Keratinocyte (primary cell): ENCODE measurements around the gene NCKIPSD. TPM values are rescaled to one million over a fixed set of nuclear protein-coding genes. Genes with fewer than 3 reads are reported as not detected.

Experiments used
- DNase-seq: peaks from one replicate; pipeline ENCODE4 v3.0.0-alpha.2; 2011; ENCODE audit warnings: low read depth, missing footprints, low spot score
- FAIRE-seq: peaks from 2 replicates; lab custom pipeline; 2011; peaks lifted over from hg19 to GRCh38; lab: Jason Lieb, UNC
- H2AFZ ChIP-seq: 2 replicates; pipeline ENCODE4 v1.6.0; 2012; ENCODE audit warnings: low read length, control low read depth, inconsistent platforms; ENCODE audit not compliant: control insufficient read depth
- H3K27ac ChIP-seq: 2 replicates; pipeline ENCODE4 v1.5.1; 2011; ENCODE audit warnings: low read length; ENCODE audit not compliant: control insufficient read depth, insufficient read depth
- H3K27me3 ChIP-seq: 3 replicates; pipeline ENCODE4 v1.6.0; 2011; ENCODE audit warnings: low read length; ENCODE audit not compliant: control insufficient read depth, insufficient read depth; ENCODE audit errors: extremely low read depth
- H3K36me3 ChIP-seq, 2 experiments: 2 replicates in 1 of 2; 3 replicates in 1 of 2; pipeline ENCODE4 v1.5.1; 2011; ENCODE audit warnings: low read length in 2 of 2, mild to moderate bottlenecking in 1 of 2; ENCODE audit not compliant: control insufficient read depth in 2 of 2, insufficient read depth in 2 of 2; ENCODE audit errors: extremely low read depth in 1 of 2
- H3K4me1 ChIP-seq: 3 replicates; pipeline ENCODE4 v1.5.1; 2011; ENCODE audit warnings: low read length; ENCODE audit not compliant: control insufficient read depth, insufficient read depth; ENCODE audit errors: extremely low read depth
- H3K4me2 ChIP-seq: 3 replicates; pipeline ENCODE4 v1.6.0; 2011; ENCODE audit warnings: low read depth, low read length; ENCODE audit not compliant: control insufficient read depth, insufficient read depth; ENCODE audit errors: extremely low read depth
- H3K4me3 ChIP-seq, 3 experiments: fragments of 200-600 bp in 1 of 3; sonication (generic) in 1 of 3; 2 replicates in 2 of 3; 3 replicates in 1 of 3; pipeline ENCODE4 v1.5.1; 2011 to 2016; ENCODE audit warnings: low read length in 3 of 3, mild to moderate bottlenecking in 3 of 3, control low read depth in 2 of 3, inconsistent platforms in 1 of 3, low read depth in 1 of 3, mixed read lengths in 1 of 3, mixed run types in 1 of 3, moderate library complexity in 1 of 3; ENCODE audit not compliant: control insufficient read depth in 2 of 3, insufficient read depth in 2 of 3; ENCODE audit errors: extremely low read depth in 1 of 3
- H3K79me2 ChIP-seq: 2 replicates; pipeline ENCODE4 v1.6.0; 2012; ENCODE audit warnings: low read length; ENCODE audit not compliant: control insufficient read depth, insufficient read depth
- H3K9ac ChIP-seq: 3 replicates; pipeline ENCODE4 v1.6.0; 2011; ENCODE audit warnings: low read length; ENCODE audit not compliant: control insufficient read depth, insufficient read depth; ENCODE audit errors: extremely low read depth
- H3K9me1 ChIP-seq: 3 replicates; pipeline ENCODE4 v1.6.0; 2011; ENCODE audit warnings: low read length; ENCODE audit not compliant: control insufficient read depth, insufficient read depth; ENCODE audit errors: extremely low read depth
- H3K9me3 ChIP-seq: 2 replicates; pipeline ENCODE4 v1.5.1; 2012; ENCODE audit warnings: low read depth, low read length; ENCODE audit not compliant: control insufficient read depth
- H4K20me1 ChIP-seq: 3 replicates; pipeline ENCODE4 v1.6.0; 2011; ENCODE audit warnings: low read length; ENCODE audit not compliant: control insufficient read depth, insufficient read depth; ENCODE audit errors: extremely low read depth
- CTCF ChIP-seq, 3 experiments: IDR thresholded peaks in 1 of 3; conservative IDR thresholded peaks in 1 of 3; optimal IDR thresholded peaks in 1 of 3; 2 replicates in 2 of 3; 3 replicates in 1 of 3; pipeline versions ENCODE3 to v1.5.1; 2011; ENCODE audit warnings: low read length in 3 of 3, mild to moderate bottlenecking in 3 of 3, moderate library complexity in 2 of 3, control low read depth in 1 of 3, inconsistent platforms in 1 of 3; ENCODE audit not compliant: insufficient read depth in 2 of 3; ENCODE audit errors: extremely low read depth in 1 of 3
- EZH2 ChIP-seq: IDR thresholded peaks from one replicate; pipeline ENCODE4 v1.6.1; 2012; ENCODE audit warnings: inconsistent platforms, mild to moderate bottlenecking, low read length, moderate library complexity
- dilution Hi-C: fragments of 300-500 bp; cut with MboI; formaldehyde crosslinking; loops from one replicate; pipeline ENCODE4 v1.7.0; 2020; ENCODE audit warnings: low sequenced_read_pairs; ENCODE audit not compliant: extremely low pct_ligation_motif_present
- polyA plus RNA-seq, 5 experiments: library from polyadenylated mRNA; depleted of rRNA in 3 of 5; stranded (reverse) in 3 of 5; stranded (forward) in 1 of 5; unstranded in 1 of 5; fragments of >200 nt; gene quantifications; 1 replicate in 1 of 5; 2 replicates in 3 of 5; 3 replicates in 1 of 5; pipeline versions ENCODE4 v1.2.1 to v1.2.3, GENCODE V29; 2011 to 2012; ENCODE audit warnings: missing spikeins in 2 of 5, low read depth in 1 of 5, low replicate concordance in 1 of 5

The NCKIPSD gene
- polyA plus RNA-seq, 1 donor (not counting 4 experiments of a cell fraction or from before 2014, with no cell fraction given) = 9.8 TPM

- FAIRE-seq (peak; percentile 97), DNase-seq (peak; percentile 58)
- no peak for TF ChIP-seq CTCF (optimal IDR thresholded peaks at IDR 0.05 in 1 of 3, IDR thresholded peaks at IDR 0.05 in 1 of 3, conservative IDR thresholded peaks at IDR 0.05 in 1 of 3; ENCODE audit: extremely low read depth in 1 of 3, insufficient read depth in 2 of 3, low read length in 3 of 3)
- TF ChIP-seq EZH2 = no peak
- Histone ChIP-seq H3K9me3 (no peaks in the 10 kb centered on the region), H3K4me2 (peak overlapping the region; percentile 82), H2AFZ (no peak overlapping the region), H3K9me1 (peaks cover 11% of the 10 kb centered on the region), H3K79me2 (peaks cover 87% of the 10 kb centered on the region), H4K20me1 (peaks cover 26% of the 10 kb centered on the region), H3K4me1 (peaks cover 28% of the 10 kb centered on the region), H3K27ac (peak overlapping the region; percentile 98), H3K9ac (peak overlapping the region; percentile 74), H3K36me3 (peaks cover 17 to 37% of the 10 kb centered on the region in 2 experiments), H3K27me3 (no peaks in the 10 kb centered on the region), H3K4me3 (peak overlapping the region in 1 of 3 experiments; percentile 36)
- dilution Hi-C loops = no loop called here
Measured at GRCh38 chr3:48709051-48709461, 23.3 kb upstream of the NCKIPSD start.

DNA sequence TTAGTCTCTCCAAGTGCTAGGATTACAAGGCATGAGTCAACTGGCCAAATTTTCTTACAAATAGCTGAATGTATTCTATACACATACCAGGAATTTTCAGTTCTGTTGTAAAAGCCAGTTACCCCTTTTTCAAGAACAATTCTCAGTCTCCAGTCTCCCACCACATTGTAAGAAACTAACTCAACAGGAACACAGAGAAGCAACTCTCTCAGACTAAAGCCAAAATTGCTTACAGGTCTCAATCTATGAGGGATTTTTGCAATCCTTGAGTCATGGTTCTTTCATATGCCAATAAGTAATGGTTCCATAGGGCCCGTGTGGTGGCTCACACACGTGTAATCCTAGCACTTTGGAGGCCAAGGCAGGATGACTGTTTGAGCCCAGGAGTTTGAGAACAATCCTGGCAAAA lies 22.8 kb upstream of the NCKIPSD start:
- DNase-seq = no peak

GRCh38 chr3:48707157-48707556 lies 21.4 kb upstream of the NCKIPSD start:
- dilution Hi-C loops = no loop called here
- FAIRE-seq (no peak), DNase-seq (no peak)
- peaks cover 35% of the 10 kb centered on the region for H4K20me1 ChIP-seq
- H3K27ac ChIP-seq = no peak overlapping the region
- H3K36me3 ChIP-seq = peaks cover 13 to 30% of the 10 kb centered on the region in 2 experiments
- no peaks in the 10 kb centered on the region for H3K9me3 ChIP-seq
- no peak for TF ChIP-seq CTCF (optimal IDR thresholded peaks at IDR 0.05 in 1 of 3, IDR thresholded peaks at IDR 0.05 in 1 of 3, conservative IDR thresholded peaks at IDR 0.05 in 1 of 3; ENCODE audit: extremely low read depth in 1 of 3, insufficient read depth in 2 of 3, low read length in 3 of 3)
- no peak for TF ChIP-seq EZH2
- no peak overlapping the region for H2AFZ ChIP-seq
- H3K79me2 ChIP-seq = peaks cover 87% of the 10 kb centered on the region
- peaks cover 10% of the 10 kb centered on the region for H3K9me1 ChIP-seq
- no peaks in the 10 kb centered on the region for H3K27me3 ChIP-seq
- no peak overlapping the region for H3K4me2 ChIP-seq
- H3K4me3 ChIP-seq = no peak overlapping the region
- H3K9ac ChIP-seq = no peak overlapping the region
- peaks cover 27% of the 10 kb centered on the region for H3K4me1 ChIP-seq

More for the DNA sequence above, 22.8 kb upstream of the NCKIPSD start:
- no peak overlapping the region for H2AFZ ChIP-seq
- H3K4me2 ChIP-seq = peak overlapping the region; percentile 82
- H3K27me3 ChIP-seq = no peaks in the 10 kb centered on the region
- peak overlapping the region; percentile 98 for H3K27ac ChIP-seq
- peaks cover 11% of the 10 kb centered on the region for H3K9me1 ChIP-seq
- peaks cover 87% of the 10 kb centered on the region for H3K79me2 ChIP-seq
- dilution Hi-C loops = no loop called here
- peak overlapping the region; percentile 74 for H3K9ac ChIP-seq
- H3K36me3 ChIP-seq = peaks cover 17 to 36% of the 10 kb centered on the region in 2 experiments
- peaks cover 27% of the 10 kb centered on the region for H3K4me1 ChIP-seq
- no peaks in the 10 kb centered on the region for H3K9me3 ChIP-seq
- peaks cover 26% of the 10 kb centered on the region for H4K20me1 ChIP-seq
- peak overlapping the region in 1 of 3 experiments; percentile 7 for H3K4me3 ChIP-seq
- FAIRE-seq = no peak
- TF ChIP-seq EZH2 = no peak
